Kidney (tissue), 14 donors: ENCODE results near the gene ZFP36. TPM values are rescaled to one million over a fixed set of nuclear protein-coding genes. Genes with fewer than 3 reads are reported as not detected.
A peak's percentile ranks its signal among the peaks of the same experiment; 100 is the strongest.

Experiments
- DNase-seq, 5 donors: peaks; one replicate each; pipeline ENCODE4 v3.0.0-alpha.2; 2013 to 2020
- FAIRE-seq: peaks from 2 replicates; lab custom pipeline; 2012; peaks lifted over from hg19 to GRCh38; lab: Jason Lieb, UNC
- H3K27ac ChIP-seq, 2 donors: one replicate each; pipeline ENCODE4 v1.7.0; 2013; ENCODE audit warnings: low read depth in 2 of 2, low read length in 2 of 2, inconsistent platforms in 1 of 2
- H3K27me3 ChIP-seq: one replicate; pipeline ENCODE4 v1.7.1; 2013; ENCODE audit warnings: low read length, inconsistent platforms; ENCODE audit not compliant: control insufficient read depth, insufficient read depth
- H3K36me3 ChIP-seq, 3 donors: one replicate each; pipeline versions ENCODE4 v1.7.0 to v1.7.1; 2013; ENCODE audit warnings: low read length in 3 of 3, control low read depth in 1 of 3, inconsistent platforms in 1 of 3; ENCODE audit not compliant: insufficient read depth in 3 of 3, control insufficient read depth in 2 of 3
- H3K4me1 ChIP-seq, 3 donors: one replicate each; pipeline versions ENCODE4 v1.7.0 to v1.7.1; 2013; ENCODE audit warnings: low read length in 3 of 3, inconsistent platforms in 1 of 3, low read depth in 1 of 3; ENCODE audit not compliant: control insufficient read depth in 2 of 3, insufficient read depth in 2 of 3
- H3K4me3 ChIP-seq, 3 donors: one replicate each; pipeline versions ENCODE4 v1.7.0 to v1.8.1; 2013; ENCODE audit warnings: low read length in 3 of 3, control low read depth in 1 of 3, inconsistent platforms in 1 of 3
- H3K9ac ChIP-seq, 3 donors: one replicate each; pipeline versions ENCODE4 v1.7.0 to v1.7.1; 2013; ENCODE audit warnings: low read length in 3 of 3, control low read depth in 1 of 3, inconsistent platforms in 1 of 3
- H3K9me3 ChIP-seq, 3 donors: one replicate each; pipeline versions ENCODE4 v1.7.0 to v1.7.1; 2013; ENCODE audit warnings: low read length in 3 of 3, control low read depth in 1 of 3, inconsistent platforms in 1 of 3; ENCODE audit not compliant: control insufficient read depth in 2 of 3, insufficient read depth in 1 of 3
- CTCF ChIP-seq: IDR thresholded peaks from 3 replicates; pipeline ENCODE4 v1.5.1; 2012; ENCODE audit warnings: mild to moderate bottlenecking, moderate library complexity, borderline replicate concordance; ENCODE audit not compliant: insufficient read depth; ENCODE audit errors: extremely low read depth
- intact Hi-C: fragments of 100-400 bp; cut with DNase I; formaldehyde crosslinking; loops from one replicate; pipeline ENCODE4 v1.11.1; 2022
- polyA plus RNA-seq: library from polyadenylated mRNA; stranded (reverse); fragments of 350-450 nt; fragmentation: Illumina TruSeq; extraction: RNeasy Lipid Tissue Mini Kit (QIAGEN cat#74804); gene quantifications from one replicate; pipeline ENCODE4 v1.2.3, GENCODE V29; 2014; ENCODE audit warnings: low read depth, low replicate concordance; ENCODE audit not compliant: insufficient read depth
- total RNA-seq: library from RNA; stranded (reverse); fragmentation: NEBNext Ultra II Directional; extraction: Animal tissue kit (Norgen Biotek cat#: 25700); gene quantifications from one replicate; pipeline ENCODE4 v1.2.1, GENCODE V29; 2021
- donor health status: control.
- donor health status: control.
- donor health status: control.
- donor health status: control.
- donor health status: control.
- donor health status: DM: yes; HTN: yes; CAD: no.
- donor health status: Normal renal cell carcinoma (clear cell type).

ZFP36 gene
- total and polyA plus RNA-seq, 2 donors from 2014 or later = 87.9 to 132 TPM

- H3K36me3 ChIP-seq = peaks cover 0 to 22% (median 6%) of the 10 kb centered on the region in 3 donors
- FAIRE-seq (no peak), DNase-seq (peak in 3 of 5 donors; percentile 46 to 81 (median 64))
- no peaks in the 10 kb centered on the region for H3K9me3 ChIP-seq
- peak overlapping the region; percentile 19 to 77 (median 38) for H3K9ac ChIP-seq
- peak overlapping the region; percentile 95 to 98 for H3K27ac ChIP-seq
- no peak for TF ChIP-seq CTCF
- H3K4me3 ChIP-seq = peak overlapping the region; percentile 55 to 99 (median 66)
- intact Hi-C loops = no loop called here
- H3K27me3 ChIP-seq = no peaks in the 10 kb centered on the region
- peaks cover 14 to 26% (median 20%) of the 10 kb centered on the region in 3 donors for H3K4me1 ChIP-seq
These were observed 4.6 kb downstream of the ZFP36 start for GRCh38 chr19:39411081-39411831.

- peak overlapping the region; percentile 16 to 99 (median 55) for H3K4me3 ChIP-seq
- H3K9me3 ChIP-seq = no peaks in the 10 kb centered on the region
- TF ChIP-seq CTCF = peak; percentile 91
- no peaks in the 10 kb centered on the region for H3K27me3 ChIP-seq
- peak in 4 of 5 donors; percentile 91 to 96 (median 95) for DNase-seq
- peaks cover 0 to 21% (median 6%) of the 10 kb centered on the region in 3 donors for H3K36me3 ChIP-seq
- H3K9ac ChIP-seq = peak overlapping the region in 2 of 3 donors; percentile 38 to 77
- no peak for FAIRE-seq
- H3K27ac ChIP-seq = peak overlapping the region; percentile 95 to 98
- intact Hi-C loops = no loop called here
- peaks cover 14 to 26% (median 19%) of the 10 kb centered on the region in 3 donors for H3K4me1 ChIP-seq
These were observed 5.1 kb downstream of the ZFP36 start for GRCh38 chr19:39411832-39412099.

- H3K27ac ChIP-seq = peak within 1 kb of the TSS; percentile 95 to 98
- peak; percentile 63 for TF ChIP-seq CTCF
- peaks cover 0 to 16% (median 6%) of the 10 kb centered on the region in 3 donors for H3K36me3 ChIP-seq
- peaks cover 14 to 26% (median 19%) of the 10 kb centered on the region in 3 donors for H3K4me1 ChIP-seq
- H3K4me3 ChIP-seq = peak within 1 kb of the TSS; percentile 51 to 99 (median 80)
- peak; percentile 98 for FAIRE-seq
- H3K9ac ChIP-seq = peak within 1 kb of the TSS; percentile 37 to 77 (median 57)
- DNase-seq = peak; percentile 99 to 100 (median 100)
- no peaks in the 10 kb centered on the region for H3K9me3 ChIP-seq
- no peaks in the 10 kb centered on the region for H3K27me3 ChIP-seq
- intact Hi-C loops = no loop called here
These were observed 5.6 kb downstream of the ZFP36 start, which contains the start of gene PLEKHG2 for GRCh38 chr19:39412100-39412866. PLEKHG2 (plus strand) TSS chr19:39412669; CDS start chr19:39414087, 1,418 bp downstream.
